ENCODE measurements around the gene MNS1. TPM values are rescaled to one million over a fixed set of nuclear protein-coding genes. Genes with fewer than 3 reads are reported as not detected.

Gene MNS1
- total and polyA plus RNA-seq, 10 of the 15 experiments (the other 5 are each of a cell fraction or from before 2014, with no cell fraction given), result 0.45 to 2.6 (median 0.97) TPM

DNA sequence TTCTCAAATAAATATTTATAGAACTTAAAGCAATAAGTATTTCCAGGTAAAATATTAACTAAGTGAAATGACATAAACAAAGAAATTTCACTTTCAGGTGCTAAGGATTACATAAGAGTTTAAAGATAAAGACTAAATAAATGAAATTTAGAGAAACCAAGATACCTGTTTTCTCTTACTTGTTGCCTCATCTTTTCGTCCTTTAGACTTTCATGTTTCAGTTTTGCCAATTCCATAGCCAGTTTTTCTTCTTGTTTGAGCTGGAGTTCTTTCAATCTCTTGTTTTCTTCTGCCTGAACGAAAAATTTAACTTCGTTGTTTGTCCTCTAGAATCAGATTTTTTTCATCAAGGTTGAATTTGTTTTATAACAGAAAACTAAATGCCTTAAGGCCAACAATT is 8.7 kb downstream of the MNS1 start:
- Histone ChIP-seq H3K36me3 (ENCODE audit: control insufficient read depth in 2 of 2, insufficient read depth in 2 of 2, low read length in 1 of 2) (no peaks in the 10 kb centered on the region), H3K79me2 (ENCODE audit: control insufficient read depth, insufficient read depth, low read length) (no peaks in the 10 kb centered on the region), H3K27me3 (replicated peaks in 1 of 2; ENCODE audit: control insufficient read depth in 2 of 2, insufficient read depth in 2 of 2, low read length in 1 of 2) (no peaks in the 10 kb centered on the region), H3K4me3 (no peak overlapping the region), H3K4me1 (ENCODE audit: control insufficient read depth, insufficient read depth, low read length) (no peaks in the 10 kb centered on the region), H3K27ac (ENCODE audit: control insufficient read depth, insufficient read depth) (no peak overlapping the region), H4K20me1 (ENCODE audit: control insufficient read depth, insufficient read depth) (no peaks in the 10 kb centered on the region), H3K9ac (ENCODE audit: control insufficient read depth, insufficient read depth, low read length) (no peak overlapping the region), H3K4me2 (ENCODE audit: control insufficient read depth, insufficient read depth) (no peak overlapping the region), H3K9me3 (replicated peaks; ENCODE audit: control insufficient read depth, insufficient read depth, low read length) (no peaks in the 10 kb centered on the region), H2AFZ (ENCODE audit: control insufficient read depth, low read depth, low read length) (no peak overlapping the region)
- ChIA-PET RAD21 (ENCODE audit: unreplicated experiment) (no interaction called here), CTCF (no interaction called here), SMC1A (ENCODE audit: uncharacterized antibody, unreplicated experiment) (no interaction called here), POLR2A (no interaction called here)
- 98% methylated on average over 3 of the region's 3 CpGs for WGBS (ENCODE audit: insufficient coverage, insufficient replicate concordance, low lambda C conversion rate, missing lambda C conversion rate)
- ATAC-seq (no peak), DNase-seq (ENCODE audit: low read depth, low spot score) (no peak), FAIRE-seq (no peak)
- TF ChIP-seq, protein P1, sequence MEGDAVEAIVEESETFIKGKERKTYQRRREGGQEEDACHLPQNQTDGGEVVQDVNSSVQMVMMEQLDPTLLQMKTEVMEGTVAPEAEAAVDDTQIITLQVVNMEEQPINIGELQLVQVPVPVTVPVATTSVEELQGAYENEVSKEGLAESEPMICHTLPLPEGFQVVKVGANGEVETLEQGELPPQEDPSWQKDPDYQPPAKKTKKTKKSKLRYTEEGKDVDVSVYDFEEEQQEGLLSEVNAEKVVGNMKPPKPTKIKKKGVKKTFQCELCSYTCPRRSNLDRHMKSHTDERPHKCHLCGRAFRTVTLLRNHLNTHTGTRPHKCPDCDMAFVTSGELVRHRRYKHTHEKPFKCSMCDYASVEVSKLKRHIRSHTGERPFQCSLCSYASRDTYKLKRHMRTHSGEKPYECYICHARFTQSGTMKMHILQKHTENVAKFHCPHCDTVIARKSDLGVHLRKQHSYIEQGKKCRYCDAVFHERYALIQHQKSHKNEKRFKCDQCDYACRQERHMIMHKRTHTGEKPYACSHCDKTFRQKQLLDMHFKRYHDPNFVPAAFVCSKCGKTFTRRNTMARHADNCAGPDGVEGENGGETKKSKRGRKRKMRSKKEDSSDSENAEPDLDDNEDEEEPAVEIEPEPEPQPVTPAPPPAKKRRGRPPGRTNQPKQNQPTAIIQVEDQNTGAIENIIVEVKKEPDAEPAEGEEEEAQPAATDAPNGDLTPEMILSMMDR (IDR thresholded peaks at IDR 0.05 in 2 of 3, conservative IDR thresholded peaks at IDR 0.05 in 1 of 3; ENCODE audit: control insufficient read depth in 2 of 3, extremely low read depth in 1 of 3, insufficient read depth in 1 of 3, low read depth in 3 of 3, low read length in 3 of 3), result no peak
- TF ChIP-seq EZH2 (IDR thresholded peaks at IDR 0.05; ENCODE audit: borderline replicate concordance, control insufficient read depth, low read depth, low read length), result no peak
- intact Hi-C loops (cut with micrococcal nuclease; ENCODE audit: unreplicated experiment), result no loop called here
- BruUV-seq (replicated peaks), result no TSS peak
- in situ Hi-C loops (cut with MboI), result no loop called here

DNA sequence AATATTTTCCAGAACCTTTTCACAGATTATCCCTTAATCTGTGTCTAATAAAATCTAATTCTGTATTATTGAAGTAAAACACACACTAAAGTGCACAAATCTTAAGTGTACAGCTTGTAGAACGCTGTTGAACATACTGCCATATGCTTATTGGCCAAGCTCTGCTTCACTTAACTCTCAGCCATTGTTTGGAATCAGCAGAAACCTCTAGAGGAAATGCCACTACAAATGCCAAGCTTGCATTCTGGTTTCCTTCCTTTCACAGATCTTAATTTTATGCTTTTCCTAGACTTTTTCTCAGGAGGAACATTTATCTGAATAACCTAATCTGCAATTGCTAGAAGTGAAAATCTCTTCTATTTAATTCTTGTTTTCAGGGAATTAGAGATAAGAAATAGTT is 10.1 kb downstream of the MNS1 start:
- no peaks in the 10 kb centered on the region for H3K9me3 ChIP-seq (replicated peaks; ENCODE audit: control insufficient read depth, insufficient read depth, low read length)
- no peak overlapping the region for H3K9ac ChIP-seq (ENCODE audit: control insufficient read depth, insufficient read depth, low read length)
- intact Hi-C loops (cut with micrococcal nuclease; ENCODE audit: unreplicated experiment) (no loop called here), in situ Hi-C loops (cut with MboI) (no loop called here)
- H3K27me3 ChIP-seq (replicated peaks in 1 of 2; ENCODE audit: control insufficient read depth in 2 of 2, insufficient read depth in 2 of 2, low read length in 1 of 2), result no peaks in the 10 kb centered on the region
- ChIA-PET RAD21 (ENCODE audit: unreplicated experiment) (no interaction called here), POLR2A (no interaction called here), CTCF (interaction anchor here (0.7 kb wide), 1 partner anchor 159 kb away, joined by 3 read pairs; no protein-coding TSS in a partner anchor), SMC1A (ENCODE audit: uncharacterized antibody, unreplicated experiment) (no interaction called here)
- no peaks in the 10 kb centered on the region for H4K20me1 ChIP-seq (ENCODE audit: control insufficient read depth, insufficient read depth)
- H3K27ac ChIP-seq (ENCODE audit: control insufficient read depth, insufficient read depth), result no peak overlapping the region
- no peaks in the 10 kb centered on the region for H3K36me3 ChIP-seq (ENCODE audit: control insufficient read depth in 2 of 2, insufficient read depth in 2 of 2, low read length in 1 of 2)
- no peaks in the 10 kb centered on the region for H3K4me1 ChIP-seq (ENCODE audit: control insufficient read depth, insufficient read depth, low read length)
- H3K4me2 ChIP-seq (ENCODE audit: control insufficient read depth, insufficient read depth), result no peak overlapping the region
- 47% methylated on average over 1 of the region's 1 CpG for WGBS (ENCODE audit: insufficient coverage, insufficient replicate concordance, low lambda C conversion rate, missing lambda C conversion rate)
- no TSS peak for BruUV-seq (replicated peaks)
- H3K4me3 ChIP-seq, result no peak overlapping the region
- no peak for FAIRE-seq
- no peak overlapping the region for H2AFZ ChIP-seq (ENCODE audit: control insufficient read depth, low read depth, low read length)
- no peak for ATAC-seq
- DNase-seq (ENCODE audit: low read depth, low spot score), result no peak
- H3K79me2 ChIP-seq (ENCODE audit: control insufficient read depth, insufficient read depth, low read length), result no peaks in the 10 kb centered on the region
- TF ChIP-seq, protein P2, sequence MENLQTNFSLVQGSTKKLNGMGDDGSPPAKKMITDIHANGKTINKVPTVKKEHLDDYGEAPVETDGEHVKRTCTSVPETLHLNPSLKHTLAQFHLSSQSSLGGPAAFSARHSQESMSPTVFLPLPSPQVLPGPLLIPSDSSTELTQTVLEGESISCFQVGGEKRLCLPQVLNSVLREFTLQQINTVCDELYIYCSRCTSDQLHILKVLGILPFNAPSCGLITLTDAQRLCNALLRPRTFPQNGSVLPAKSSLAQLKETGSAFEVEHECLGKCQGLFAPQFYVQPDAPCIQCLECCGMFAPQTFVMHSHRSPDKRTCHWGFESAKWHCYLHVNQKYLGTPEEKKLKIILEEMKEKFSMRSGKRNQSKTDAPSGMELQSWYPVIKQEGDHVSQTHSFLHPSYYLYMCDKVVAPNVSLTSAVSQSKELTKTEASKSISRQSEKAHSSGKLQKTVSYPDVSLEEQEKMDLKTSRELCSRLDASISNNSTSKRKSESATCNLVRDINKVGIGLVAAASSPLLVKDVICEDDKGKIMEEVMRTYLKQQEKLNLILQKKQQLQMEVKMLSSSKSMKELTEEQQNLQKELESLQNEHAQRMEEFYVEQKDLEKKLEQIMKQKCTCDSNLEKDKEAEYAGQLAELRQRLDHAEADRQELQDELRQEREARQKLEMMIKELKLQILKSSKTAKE (IDR thresholded peaks at IDR 0.05; ENCODE audit: low read depth, poor library complexity, severe bottlenecking), result no peak
- TF ChIP-seq SMAD5 (IDR thresholded peaks at IDR 0.05; ENCODE audit: low read depth) (no peak), TCF12 (IDR thresholded peaks at IDR 0.05; ENCODE audit: low read depth, low read length) (no peak), ZNF274 (IDR thresholded peaks at IDR 0.05; ENCODE audit: insufficient read depth, insufficient read length) (no peak), ZNF622 (IDR thresholded peaks at IDR 0.05) (no peak), MTA2 (IDR thresholded peaks at IDR 0.05; ENCODE audit: low read depth) (no peak), NFYA (IDR thresholded peaks at IDR 0.05; ENCODE audit: borderline replicate concordance, low read depth, low read length) (no peak)
- TF ChIP-seq, protein P3, sequence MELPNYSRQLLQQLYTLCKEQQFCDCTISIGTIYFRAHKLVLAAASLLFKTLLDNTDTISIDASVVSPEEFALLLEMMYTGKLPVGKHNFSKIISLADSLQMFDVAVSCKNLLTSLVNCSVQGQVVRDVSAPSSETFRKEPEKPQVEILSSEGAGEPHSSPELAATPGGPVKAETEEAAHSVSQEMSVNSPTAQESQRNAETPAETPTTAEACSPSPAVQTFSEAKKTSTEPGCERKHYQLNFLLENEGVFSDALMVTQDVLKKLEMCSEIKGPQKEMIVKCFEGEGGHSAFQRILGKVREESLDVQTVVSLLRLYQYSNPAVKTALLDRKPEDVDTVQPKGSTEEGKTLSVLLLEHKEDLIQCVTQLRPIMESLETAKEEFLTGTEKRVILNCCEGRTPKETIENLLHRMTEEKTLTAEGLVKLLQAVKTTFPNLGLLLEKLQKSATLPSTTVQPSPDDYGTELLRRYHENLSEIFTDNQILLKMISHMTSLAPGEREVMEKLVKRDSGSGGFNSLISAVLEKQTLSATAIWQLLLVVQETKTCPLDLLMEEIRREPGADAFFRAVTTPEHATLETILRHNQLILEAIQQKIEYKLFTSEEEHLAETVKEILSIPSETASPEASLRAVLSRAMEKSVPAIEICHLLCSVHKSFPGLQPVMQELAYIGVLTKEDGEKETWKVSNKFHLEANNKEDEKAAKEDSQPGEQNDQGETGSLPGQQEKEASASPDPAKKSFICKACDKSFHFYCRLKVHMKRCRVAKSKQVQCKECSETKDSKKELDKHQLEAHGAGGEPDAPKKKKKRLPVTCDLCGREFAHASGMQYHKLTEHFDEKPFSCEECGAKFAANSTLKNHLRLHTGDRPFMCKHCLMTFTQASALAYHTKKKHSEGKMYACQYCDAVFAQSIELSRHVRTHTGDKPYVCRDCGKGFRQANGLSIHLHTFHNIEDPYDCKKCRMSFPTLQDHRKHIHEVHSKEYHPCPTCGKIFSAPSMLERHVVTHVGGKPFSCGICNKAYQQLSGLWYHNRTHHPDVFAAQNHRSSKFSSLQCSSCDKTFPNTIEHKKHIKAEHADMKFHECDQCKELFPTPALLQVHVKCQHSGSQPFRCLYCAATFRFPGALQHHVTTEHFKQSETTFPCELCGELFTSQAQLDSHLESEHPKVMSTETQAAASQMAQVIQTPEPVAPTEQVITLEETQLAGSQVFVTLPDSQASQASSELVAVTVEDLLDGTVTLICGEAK (IDR thresholded peaks at IDR 0.05; ENCODE audit: borderline replicate concordance), result no peak
